ENCODE results near the gene SP140. TPM values are rescaled to one million over a fixed set of nuclear protein-coding genes. Genes with fewer than 3 reads are reported as not detected.
"Not testable (repeated sequence)": the region's sequence is repeated elsewhere in the genome, so short reads cannot be mapped to it uniquely, and the experiment has no call there.

The SP140 gene
- total RNA-seq, 1 donor from 2014 or later: 4.6 TPM

- no peak for TF ChIP-seq CTCF (conservative IDR thresholded peaks at IDR 0.05; ENCODE audit: low read depth, low read length)
- no peak for DNase-seq (ENCODE audit: low read depth)
- H3K4me3 ChIP-seq (ENCODE audit: low read depth, low read length): no peak overlapping the region
Observed at GRCh38 chr2:230330725-230331124, 105.2 kb downstream of the SP140 start.

GRCh38 chr2:230335461-230335863 is 109.9 kb downstream of the SP140 start:
- H3K4me3 ChIP-seq (ENCODE audit: low read depth, low read length): no peak overlapping the region
- DNase-seq (ENCODE audit: low read depth): no peak

GRCh38 chr2:230335864-230336506 is 110.4 kb downstream of the SP140 start:
- TF ChIP-seq CTCF (conservative IDR thresholded peaks at IDR 0.05; ENCODE audit: low read depth, low read length): no peak

More at GRCh38 chr2:230335461-230335863, 109.9 kb downstream of the SP140 start:
- TF ChIP-seq CTCF (conservative IDR thresholded peaks at IDR 0.05; ENCODE audit: low read depth, low read length): no peak

GRCh38 chr2:230341936-230342528 is 116.5 kb downstream of the SP140 start:
- not testable (repeated sequence) for H3K4me3 ChIP-seq (ENCODE audit: low read depth, low read length); DNase-seq (ENCODE audit: low read depth)

More at GRCh38 chr2:230335864-230336506, 110.4 kb downstream of the SP140 start:
- no peak for DNase-seq (ENCODE audit: low read depth)
- no peak overlapping the region for H3K4me3 ChIP-seq (ENCODE audit: low read depth, low read length)

GRCh38 chr2:230343041-230343624 is 117.6 kb downstream of the SP140 start:
- H3K4me3 ChIP-seq (ENCODE audit: low read depth, low read length); DNase-seq (ENCODE audit: low read depth): not testable (repeated sequence)

GRCh38 chr2:230343747-230344146 is 118.2 kb downstream of the SP140 start:
- no peak overlapping the region for H3K4me3 ChIP-seq (ENCODE audit: low read depth, low read length)
- DNase-seq (ENCODE audit: low read depth): no peak
- no peak for TF ChIP-seq CTCF (conservative IDR thresholded peaks at IDR 0.05; ENCODE audit: low read depth, low read length)

GRCh38 chr2:230346465-230346864 is 120.9 kb downstream of the SP140 start:
- no peak for TF ChIP-seq CTCF (conservative IDR thresholded peaks at IDR 0.05; ENCODE audit: low read depth, low read length)
- no peak for DNase-seq (ENCODE audit: low read depth)
- H3K4me3 ChIP-seq (ENCODE audit: low read depth, low read length): no peak overlapping the region

All from epithelial cell of proximal tubule (primary cell).